Testis (tissue), 2 donors: ENCODE measurements around the gene LRRIQ1.

Experiments used
- CTCF ChIP-seq, 3 experiments: fragments of 450-650 bp in 2 of 3; fragments of 200-600 bp in 1 of 3; sonication (generic) in 1 of 3; IDR thresholded peaks; one replicate each; pipeline ENCODE4 v1.5.1; 2016 to 2019; ENCODE audit warnings: antibody characterized with exemption in 3 of 3, mild to moderate bottlenecking in 2 of 3, moderate library complexity in 1 of 3
- POLR2A ChIP-seq: fragments of 450-650 bp; IDR thresholded peaks from one replicate; pipeline ENCODE4 v1.6.1; 2017; ENCODE audit warnings: antibody characterized with exemption, mild to moderate bottlenecking, moderate library complexity

GRCh38 chr12:85060916-85061315, 24.8 kb downstream of the LRRIQ1 start:
- TF ChIP-seq CTCF (IDR thresholded peaks at IDR 0.05) = no peak
- TF ChIP-seq POLR2A = no peak
